Measurements from ENCODE around the gene CLDN6. TPM values are rescaled to one million over a fixed set of nuclear protein-coding genes. Genes with fewer than 3 reads are reported as not detected.

Gene CLDN6
- total and polyA plus RNA-seq, 9 of the 15 experiments (the other 6 are each of a cell fraction or from before 2014, with no cell fraction given) = 0.22 to 0.75 (median 0.38) TPM; not detected in 3

DNA sequence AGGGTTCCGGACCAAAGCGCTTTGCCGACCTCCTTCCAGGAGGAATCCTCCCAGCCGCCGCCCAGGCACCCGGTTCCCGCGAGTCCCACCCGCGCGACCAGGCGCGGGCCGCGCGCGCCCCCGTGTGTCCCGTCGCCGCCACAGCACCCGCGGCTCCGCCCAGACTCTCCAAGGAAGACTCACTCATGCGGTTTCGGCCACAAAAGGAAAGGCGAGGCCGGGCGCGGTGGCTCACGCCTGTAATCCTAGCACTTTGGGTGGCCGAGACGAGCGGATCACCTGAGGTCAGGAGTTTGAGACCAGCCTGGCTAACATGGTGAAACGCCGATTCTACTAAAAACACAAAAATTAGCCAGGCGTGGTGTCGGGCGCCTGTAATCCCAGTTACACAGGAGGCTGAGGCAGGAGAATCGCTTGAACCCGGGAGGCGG lies 34.3 kb downstream of the CLDN6 start (continued):
- TF ChIP-seq, protein P1, sequence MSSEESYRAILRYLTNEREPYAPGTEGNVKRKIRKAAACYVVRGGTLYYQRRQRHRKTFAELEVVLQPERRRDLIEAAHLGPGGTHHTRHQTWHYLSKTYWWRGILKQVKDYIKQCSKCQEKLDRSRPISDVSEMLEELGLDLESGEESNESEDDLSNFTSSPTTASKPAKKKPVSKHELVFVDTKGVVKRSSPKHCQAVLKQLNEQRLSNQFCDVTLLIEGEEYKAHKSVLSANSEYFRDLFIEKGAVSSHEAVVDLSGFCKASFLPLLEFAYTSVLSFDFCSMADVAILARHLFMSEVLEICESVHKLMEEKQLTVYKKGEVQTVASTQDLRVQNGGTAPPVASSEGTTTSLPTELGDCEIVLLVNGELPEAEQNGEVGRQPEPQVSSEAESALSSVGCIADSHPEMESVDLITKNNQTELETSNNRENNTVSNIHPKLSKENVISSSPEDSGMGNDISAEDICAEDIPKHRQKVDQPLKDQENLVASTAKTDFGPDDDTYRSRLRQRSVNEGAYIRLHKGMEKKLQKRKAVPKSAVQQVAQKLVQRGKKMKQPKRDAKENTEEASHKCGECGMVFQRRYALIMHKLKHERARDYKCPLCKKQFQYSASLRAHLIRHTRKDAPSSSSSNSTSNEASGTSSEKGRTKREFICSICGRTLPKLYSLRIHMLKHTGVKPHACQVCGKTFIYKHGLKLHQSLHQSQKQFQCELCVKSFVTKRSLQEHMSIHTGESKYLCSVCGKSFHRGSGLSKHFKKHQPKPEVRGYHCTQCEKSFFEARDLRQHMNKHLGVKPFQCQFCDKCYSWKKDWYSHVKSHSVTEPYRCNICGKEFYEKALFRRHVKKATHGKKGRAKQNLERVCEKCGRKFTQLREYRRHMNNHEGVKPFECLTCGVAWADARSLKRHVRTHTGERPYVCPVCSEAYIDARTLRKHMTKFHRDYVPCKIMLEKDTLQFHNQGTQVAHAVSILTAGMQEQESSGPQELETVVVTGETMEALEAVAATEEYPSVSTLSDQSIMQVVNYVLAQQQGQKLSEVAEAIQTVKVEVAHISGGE (CRISPR knock-in tag; IDR thresholded peaks at IDR 0.05) = no peak
- TF ChIP-seq ZNF79 (CRISPR knock-in tag; IDR thresholded peaks at IDR 0.05; ENCODE audit: low read depth) = no peak
- no peak for TF ChIP-seq MIER1 (IDR thresholded peaks at IDR 0.05; ENCODE audit: low read depth)
- no peak for TF ChIP-seq ZC3H8 (IDR thresholded peaks at IDR 0.05)
- peak; percentile 90 to 91 for TF ChIP-seq RAD21 (CRISPR knock-in tag; conservative IDR thresholded peaks at IDR 0.05 in 1 of 2, IDR thresholded peaks at IDR 0.05 in 1 of 2)
- no peak for TF ChIP-seq SMARCA5 (IDR thresholded peaks at IDR 0.05)
- TF ChIP-seq HNRNPLL (IDR thresholded peaks at IDR 0.05; ENCODE audit: low read depth, low read length, poor library complexity, severe bottlenecking) = no peak
- no peak for TF ChIP-seq POLR2B (IDR thresholded peaks at IDR 0.05; ENCODE audit: low read depth, partially characterized antibody)
- TF ChIP-seq GTF2E2 (tag; IDR thresholded peaks at IDR 0.05) = no peak
- no peak for TF ChIP-seq HDAC3 (IDR thresholded peaks at IDR 0.05; ENCODE audit: borderline replicate concordance, partially characterized antibody)
- TF ChIP-seq HNRNPK (IDR thresholded peaks at IDR 0.05; ENCODE audit: low read depth, low read length, poor library complexity, severe bottlenecking) = no peak
- 0 out of 2 replicates have a peak, but pooled peaks have one; percentile 10 for TF ChIP-seq ZNF384 (IDR thresholded peaks at IDR 0.05; ENCODE audit: low read depth, low read length)
- TF ChIP-seq, protein P2, sequence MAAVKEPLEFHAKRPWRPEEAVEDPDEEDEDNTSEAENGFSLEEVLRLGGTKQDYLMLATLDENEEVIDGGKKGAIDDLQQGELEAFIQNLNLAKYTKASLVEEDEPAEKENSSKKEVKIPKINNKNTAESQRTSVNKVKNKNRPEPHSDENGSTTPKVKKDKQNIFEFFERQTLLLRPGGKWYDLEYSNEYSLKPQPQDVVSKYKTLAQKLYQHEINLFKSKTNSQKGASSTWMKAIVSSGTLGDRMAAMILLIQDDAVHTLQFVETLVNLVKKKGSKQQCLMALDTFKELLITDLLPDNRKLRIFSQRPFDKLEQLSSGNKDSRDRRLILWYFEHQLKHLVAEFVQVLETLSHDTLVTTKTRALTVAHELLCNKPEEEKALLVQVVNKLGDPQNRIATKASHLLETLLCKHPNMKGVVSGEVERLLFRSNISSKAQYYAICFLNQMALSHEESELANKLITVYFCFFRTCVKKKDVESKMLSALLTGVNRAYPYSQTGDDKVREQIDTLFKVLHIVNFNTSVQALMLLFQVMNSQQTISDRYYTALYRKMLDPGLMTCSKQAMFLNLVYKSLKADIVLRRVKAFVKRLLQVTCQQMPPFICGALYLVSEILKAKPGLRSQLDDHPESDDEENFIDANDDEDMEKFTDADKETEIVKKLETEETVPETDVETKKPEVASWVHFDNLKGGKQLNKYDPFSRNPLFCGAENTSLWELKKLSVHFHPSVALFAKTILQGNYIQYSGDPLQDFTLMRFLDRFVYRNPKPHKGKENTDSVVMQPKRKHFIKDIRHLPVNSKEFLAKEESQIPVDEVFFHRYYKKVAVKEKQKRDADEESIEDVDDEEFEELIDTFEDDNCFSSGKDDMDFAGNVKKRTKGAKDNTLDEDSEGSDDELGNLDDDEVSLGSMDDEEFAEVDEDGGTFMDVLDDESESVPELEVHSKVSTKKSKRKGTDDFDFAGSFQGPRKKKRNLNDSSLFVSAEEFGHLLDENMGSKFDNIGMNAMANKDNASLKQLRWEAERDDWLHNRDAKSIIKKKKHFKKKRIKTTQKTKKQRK (IDR thresholded peaks at IDR 0.05; ENCODE audit: borderline replicate concordance, low read depth, low read length) = no peak
- TF ChIP-seq, protein P3, sequence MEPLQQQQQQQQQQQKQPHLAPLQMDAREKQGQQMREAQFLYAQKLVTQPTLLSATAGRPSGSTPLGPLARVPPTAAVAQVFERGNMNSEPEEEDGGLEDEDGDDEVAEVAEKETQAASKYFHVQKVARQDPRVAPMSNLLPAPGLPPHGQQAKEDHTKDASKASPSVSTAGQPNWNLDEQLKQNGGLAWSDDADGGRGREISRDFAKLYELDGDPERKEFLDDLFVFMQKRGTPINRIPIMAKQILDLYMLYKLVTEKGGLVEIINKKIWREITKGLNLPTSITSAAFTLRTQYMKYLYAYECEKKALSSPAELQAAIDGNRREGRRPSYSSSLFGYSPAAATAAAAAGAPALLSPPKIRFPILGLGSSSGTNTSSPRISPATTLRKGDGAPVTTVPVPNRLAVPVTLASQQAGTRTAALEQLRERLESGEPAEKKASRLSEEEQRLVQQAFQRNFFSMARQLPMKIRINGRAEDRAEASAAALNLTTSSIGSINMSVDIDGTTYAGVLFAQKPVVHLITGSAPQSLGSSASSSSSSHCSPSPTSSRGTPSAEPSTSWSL (CRISPR knock-in tag; IDR thresholded peaks at IDR 0.05; ENCODE audit: borderline replicate concordance) = no peak
- TF ChIP-seq, protein P4, sequence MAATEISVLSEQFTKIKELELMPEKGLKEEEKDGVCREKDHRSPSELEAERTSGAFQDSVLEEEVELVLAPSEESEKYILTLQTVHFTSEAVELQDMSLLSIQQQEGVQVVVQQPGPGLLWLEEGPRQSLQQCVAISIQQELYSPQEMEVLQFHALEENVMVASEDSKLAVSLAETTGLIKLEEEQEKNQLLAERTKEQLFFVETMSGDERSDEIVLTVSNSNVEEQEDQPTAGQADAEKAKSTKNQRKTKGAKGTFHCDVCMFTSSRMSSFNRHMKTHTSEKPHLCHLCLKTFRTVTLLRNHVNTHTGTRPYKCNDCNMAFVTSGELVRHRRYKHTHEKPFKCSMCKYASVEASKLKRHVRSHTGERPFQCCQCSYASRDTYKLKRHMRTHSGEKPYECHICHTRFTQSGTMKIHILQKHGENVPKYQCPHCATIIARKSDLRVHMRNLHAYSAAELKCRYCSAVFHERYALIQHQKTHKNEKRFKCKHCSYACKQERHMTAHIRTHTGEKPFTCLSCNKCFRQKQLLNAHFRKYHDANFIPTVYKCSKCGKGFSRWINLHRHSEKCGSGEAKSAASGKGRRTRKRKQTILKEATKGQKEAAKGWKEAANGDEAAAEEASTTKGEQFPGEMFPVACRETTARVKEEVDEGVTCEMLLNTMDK (IDR thresholded peaks at IDR 0.05; ENCODE audit: borderline replicate concordance, insufficient read depth, low read depth, low read length, poor library complexity, severe bottlenecking) = no peak
- no peak for TF ChIP-seq ZNF232 (CRISPR knock-in tag; IDR thresholded peaks at IDR 0.05)
- no peak for TF ChIP-seq RBM22 (IDR thresholded peaks at IDR 0.05; ENCODE audit: low read depth, low read length, poor library complexity, severe bottlenecking)

Measured in K562 (cell line).